Sciatic nerve (tissue), 2 donors: Measurements from ENCODE around the gene ARHGAP9. TPM values are rescaled to one million over a fixed set of nuclear protein-coding genes. Genes with fewer than 3 reads are reported as not detected.

Source experiments
- ATAC-seq: fragments of 200-7000 bp; cut with Tn5 transposase; one replicate; pipeline ENCODE4 v1.9.1; 2020; ENCODE audit warnings: mild to moderate bottlenecking, moderate library complexity
- DNase-seq: peaks from one replicate; pipeline ENCODE4 v3.0.0-alpha.2; 2020; ENCODE audit warnings: low spot score
- intact Hi-C: fragments of 100-400 bp; cut with DNase I; formaldehyde crosslinking; loops from one replicate; pipeline ENCODE4 v1.14.2; 2022
- total RNA-seq: library from RNA; stranded (reverse); fragmentation: NEBNext Ultra II Directional; extraction: Animal tissue kit (Norgen Biotek cat#: 25700); gene quantifications from one replicate; pipeline ENCODE4 v1.2.1, GENCODE V29; 2021
- donor health status: DM: no; HTN: no; CAD: no.
- donor health status: DM: no; HTN: no; CAD: no.

Gene ARHGAP9
- total RNA-seq, 1 donor from 2014 or later = 30.8 TPM

GRCh38 chr12:57462912-57463253 lies 16.8 kb downstream of the ARHGAP9 start:
- ATAC-seq (no peak), DNase-seq (no peak)
- intact Hi-C loops = no loop called here

- peak; percentile 79 for ATAC-seq
- peak; percentile 92 for DNase-seq
- intact Hi-C loops = no loop called here
Measured at GRCh38 chr12:57462251-57462911, 17.3 kb downstream of the ARHGAP9 start.

GRCh38 chr12:57461917-57462250 lies 17.8 kb downstream of the ARHGAP9 start:
- DNase-seq (no peak), ATAC-seq (peak; percentile 13)
- intact Hi-C loops = no loop called here

- intact Hi-C loops = no loop called here
- ATAC-seq (peak; percentile 85), DNase-seq (peak; percentile 92)
Measured at GRCh38 chr12:57461276-57461916, 18.3 kb downstream of the ARHGAP9 start.

GRCh38 chr12:57460841-57461275 lies 18.8 kb downstream of the ARHGAP9 start:
- intact Hi-C loops = no loop called here
- DNase-seq (no peak), ATAC-seq (peak; percentile 3)

- no peak for DNase-seq
- intact Hi-C loops = no loop called here
- no peak for ATAC-seq
Measured at GRCh38 chr12:57460468-57460784, 19.2 kb downstream of the ARHGAP9 start.

GRCh38 chr12:57459750-57460467 lies 19.8 kb downstream of the ARHGAP9 start, which contains the start of gene GLI1:
TSS of gene GLI1 (plus strand) at chr12:57459785. CDS start at chr12:57463692, 3,907 bp downstream.
- ATAC-seq = peak; percentile 25
- intact Hi-C loops = no loop called here

GRCh38 chr12:57459055-57459749 lies 20.5 kb downstream of the ARHGAP9 start:
- intact Hi-C loops = no loop called here
- ATAC-seq (peak; percentile 71), DNase-seq (peak; percentile 96)

More at GRCh38 chr12:57459750-57460467, 19.8 kb downstream of the ARHGAP9 start, which contains the start of gene GLI1:
- DNase-seq = no peak

GRCh38 chr12:57458665-57459054 lies 21.0 kb downstream of the ARHGAP9 start:
- ATAC-seq = no peak
- intact Hi-C loops = no loop called here
- DNase-seq = no peak

- intact Hi-C loops = no loop called here
- ATAC-seq = no peak
Measured at GRCh38 chr12:57456737-57457490, 22.8 kb downstream of the ARHGAP9 start.

GRCh38 chr12:57456145-57456700 lies 23.4 kb downstream of the ARHGAP9 start:
- intact Hi-C loops = no loop called here
- DNase-seq (no peak), ATAC-seq (no peak)

More at GRCh38 chr12:57456737-57457490, 22.8 kb downstream of the ARHGAP9 start:
- DNase-seq = no peak

- ATAC-seq (no peak), DNase-seq (no peak)
- intact Hi-C loops = no loop called here
Measured at GRCh38 chr12:57455374-57456144, 24.1 kb downstream of the ARHGAP9 start.

- intact Hi-C loops = loop anchor here (5.0 kb wide), 2 partner anchors 147 to 192 kb away; no protein-coding TSS in a partner anchor
- DNase-seq (no peak), ATAC-seq (peak; percentile 43)
Measured at GRCh38 chr12:57454566-57455373, 24.9 kb downstream of the ARHGAP9 start, which contains the start of gene INHBE. TSS of gene INHBE (plus strand) at chr12:57455307. CDS start at chr12:57455537, 230 bp downstream.

- intact Hi-C loops = loop anchor here (5.0 kb wide), 2 partner anchors 147 to 192 kb away; no protein-coding TSS in a partner anchor
- no peak for ATAC-seq
- no peak for DNase-seq
Measured at GRCh38 chr12:57454213-57454565, 25.5 kb downstream of the ARHGAP9 start.

GRCh38 chr12:57452937-57453509 lies 26.6 kb downstream of the ARHGAP9 start:
- DNase-seq (peak; percentile 90), ATAC-seq (peak; percentile 78)

GRCh38 chr12:57452181-57452936 lies 27.3 kb downstream of the ARHGAP9 start:
- intact Hi-C loops = loop anchor here (5.0 kb wide), 2 partner anchors 145 to 190 kb away; no protein-coding TSS in a partner anchor
- ATAC-seq (no peak), DNase-seq (no peak)

More at GRCh38 chr12:57452937-57453509, 26.6 kb downstream of the ARHGAP9 start:
- intact Hi-C loops = loop anchor here (5.0 kb wide), 2 partner anchors 146 to 191 kb away; no protein-coding TSS in a partner anchor
